Esophagus squamous epithelium (tissue), 5 donors: ENCODE data around the gene NFKBIE. TPM values are rescaled to one million over a fixed set of nuclear protein-coding genes. Genes with fewer than 3 reads are reported as not detected.

Experiments
- DNase-seq: peaks from one replicate; lab custom pipeline; 2025; lab: John Stamatoyannopoulos, UW
- H3K27ac ChIP-seq, 4 donors: fragments of 200-600 bp; sonication (generic); one replicate each; pipeline ENCODE4 v1.5.1; 2016 to 2019; ENCODE audit warnings: mild to moderate bottlenecking in 1 of 4
- H3K27me3 ChIP-seq, 4 donors: fragments of 200-600 bp; sonication (generic); 1 replicate in 3 of 4; 2 replicates in 1 of 4; pipeline versions ENCODE4 v1.5.1 to v1.6.0; 2017 to 2021; ENCODE audit warnings: antibody characterized with exemption in 1 of 4
- H3K36me3 ChIP-seq, 3 donors: fragments of 200-600 bp; sonication (generic); one replicate each; pipeline ENCODE4 v1.5.1; 2016 to 2019
- H3K4me1 ChIP-seq, 3 donors: fragments of 200-600 bp; sonication (generic); one replicate each; pipeline ENCODE4 v1.5.1; 2017 to 2019
- H3K4me3 ChIP-seq, 4 donors: fragments of 200-600 bp; sonication (generic); 1 replicate in 3 of 4; 2 replicates in 1 of 4; pipeline ENCODE4 v1.5.1; 2016 to 2019; ENCODE audit warnings: mild to moderate bottlenecking in 2 of 4, moderate library complexity in 1 of 4
- H3K9me3 ChIP-seq, 3 donors: fragments of 200-600 bp; sonication (generic); one replicate each; pipeline ENCODE4 v1.5.1; 2016 to 2019
- POLR2A ChIP-seq, 4 donors: fragments of 450-650 bp; IDR thresholded peaks; one replicate each; pipeline ENCODE4 v1.6.1; 2017; ENCODE audit warnings: antibody characterized with exemption in 4 of 4, mild to moderate bottlenecking in 4 of 4, moderate library complexity in 3 of 4
- WGBS, 2 donors: methylation state at CpG; one replicate each; pipeline ENCODE4 v1.1.5; 2018; 5-methylcytosine and 5-hydroxymethylcytosine counted together
- intact Hi-C: fragments of 100-400 bp; cut with DNase I; formaldehyde crosslinking; loops from one replicate; pipeline ENCODE4 v1.15.0; 2022
- total RNA-seq, 4 donors: library from RNA; depleted of rRNA; stranded (reverse); fragments of >200 nt; gene quantifications; one replicate each; pipeline ENCODE4 v1.1.0, GENCODE V29; 2016
- TF ChIP-seq, protein P1 (sequence below), 6 experiments: fragments of 450-650 bp in 4 of 6; fragments of 200-600 bp in 2 of 6; sonication (generic) in 2 of 6; IDR thresholded peaks; one replicate each; pipeline ENCODE4 v1.5.1; 2016 to 2019; ENCODE audit warnings: antibody characterized with exemption in 6 of 6, mild to moderate bottlenecking in 4 of 6, moderate library complexity in 4 of 6
- donor health status: DM: yes; HTN: yes; CAD: no.

The NFKBIE gene
- total RNA-seq, 4 donors from 2014 or later, result 8.6 to 11.2 (median 10.2) TPM

- WGBS, 2 donors, result no CpG with 5 or more reads among the region's 12 CpGs
- intact Hi-C loops, result loop anchor here (5.0 to 10.0 kb wide), 2 partner anchors 84 to 162 kb away; no protein-coding TSS in a partner anchor
- no peaks in the 10 kb centered on the region for H3K9me3 ChIP-seq
Measured at GRCh38 chr6:44256775-44257024, 8.7 kb downstream of the NFKBIE start.

DNA sequence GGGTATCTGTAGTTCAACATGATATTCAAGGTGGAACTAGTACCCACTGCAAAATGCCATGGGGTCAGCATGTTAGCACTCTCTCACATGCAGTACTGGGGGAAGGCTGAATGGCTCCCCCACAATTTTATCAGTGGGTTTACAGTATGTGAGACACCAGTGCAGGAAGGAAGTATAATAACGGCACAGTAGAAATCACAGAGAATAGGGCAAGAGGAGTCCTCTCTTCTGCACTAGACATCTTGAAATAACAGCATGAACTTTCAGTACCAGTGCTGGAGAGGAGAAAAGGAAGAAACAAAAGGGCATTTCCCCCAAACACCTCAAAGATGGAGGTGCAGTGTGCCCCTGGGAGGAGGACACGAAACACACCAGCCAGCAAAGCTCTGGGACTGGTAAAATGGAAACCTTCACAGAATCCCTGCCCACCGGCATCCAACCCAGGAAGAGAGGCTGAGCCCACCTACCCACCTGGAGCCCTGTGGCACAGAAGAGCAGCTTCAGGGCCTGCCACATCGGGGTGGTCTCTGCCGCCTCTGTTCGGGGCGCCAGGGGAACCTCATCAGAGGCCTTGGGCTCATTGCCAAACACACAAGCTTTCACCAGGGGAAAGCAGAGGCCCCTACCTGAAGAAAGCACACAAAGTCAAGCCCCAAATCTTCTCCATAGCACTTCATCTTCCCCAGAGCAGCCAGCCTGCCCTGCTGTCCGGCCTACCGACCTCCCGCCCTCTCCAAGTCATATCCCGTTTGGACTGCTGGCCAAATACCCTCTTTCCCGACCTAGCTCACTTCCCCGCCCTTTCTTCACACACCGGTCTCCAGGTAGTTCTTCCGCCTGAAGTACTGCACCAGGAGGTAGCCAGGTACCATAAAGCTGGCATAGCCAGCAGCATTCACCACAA is 9.2 kb downstream of the NFKBIE start:
- no peaks in the 10 kb centered on the region for H3K9me3 ChIP-seq
- TF ChIP-seq, protein P1, sequence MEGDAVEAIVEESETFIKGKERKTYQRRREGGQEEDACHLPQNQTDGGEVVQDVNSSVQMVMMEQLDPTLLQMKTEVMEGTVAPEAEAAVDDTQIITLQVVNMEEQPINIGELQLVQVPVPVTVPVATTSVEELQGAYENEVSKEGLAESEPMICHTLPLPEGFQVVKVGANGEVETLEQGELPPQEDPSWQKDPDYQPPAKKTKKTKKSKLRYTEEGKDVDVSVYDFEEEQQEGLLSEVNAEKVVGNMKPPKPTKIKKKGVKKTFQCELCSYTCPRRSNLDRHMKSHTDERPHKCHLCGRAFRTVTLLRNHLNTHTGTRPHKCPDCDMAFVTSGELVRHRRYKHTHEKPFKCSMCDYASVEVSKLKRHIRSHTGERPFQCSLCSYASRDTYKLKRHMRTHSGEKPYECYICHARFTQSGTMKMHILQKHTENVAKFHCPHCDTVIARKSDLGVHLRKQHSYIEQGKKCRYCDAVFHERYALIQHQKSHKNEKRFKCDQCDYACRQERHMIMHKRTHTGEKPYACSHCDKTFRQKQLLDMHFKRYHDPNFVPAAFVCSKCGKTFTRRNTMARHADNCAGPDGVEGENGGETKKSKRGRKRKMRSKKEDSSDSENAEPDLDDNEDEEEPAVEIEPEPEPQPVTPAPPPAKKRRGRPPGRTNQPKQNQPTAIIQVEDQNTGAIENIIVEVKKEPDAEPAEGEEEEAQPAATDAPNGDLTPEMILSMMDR (IDR thresholded peaks at IDR 0.05), result no peak
- no peak for TF ChIP-seq POLR2A (IDR thresholded peaks at IDR 0.05)
- intact Hi-C loops, result loop anchor here (5.0 to 10.0 kb wide), 2 partner anchors 84 to 161 kb away; no protein-coding TSS in a partner anchor
- H3K36me3 ChIP-seq, result peaks cover 29 to 73% (median 45%) of the 10 kb centered on the region in 3 donors
- WGBS, 2 donors, result 14 to 15% methylated on average over 8 to 12 of the region's 15 CpGs
- DNase-seq, result no peak
- H3K4me3 ChIP-seq, result peak overlapping the region; percentile 70 to 98 (median 90)
- H3K27me3 ChIP-seq, result no peaks in the 10 kb centered on the region
- H3K4me1 ChIP-seq, result peaks cover 14 to 66% (median 14%) of the 10 kb centered on the region in 3 donors
- H3K27ac ChIP-seq, result peak overlapping the region; percentile 84 to 94 (median 90)

More at GRCh38 chr6:44256775-44257024, 8.7 kb downstream of the NFKBIE start:
- H3K4me1 ChIP-seq, result peaks cover 14 to 62% (median 14%) of the 10 kb centered on the region in 3 donors
- H3K27ac ChIP-seq, result peak overlapping the region; percentile 84 to 94 (median 90)
- H3K36me3 ChIP-seq, result peaks cover 23 to 73% (median 39%) of the 10 kb centered on the region in 3 donors
- no peak for DNase-seq
- H3K27me3 ChIP-seq, result no peaks in the 10 kb centered on the region
- H3K4me3 ChIP-seq, result peak overlapping the region; percentile 70 to 98 (median 90)
- no peak for TF ChIP-seq POLR2A (IDR thresholded peaks at IDR 0.05)
- TF ChIP-seq, protein P1 (IDR thresholded peaks at IDR 0.05), result no peak

DNA sequence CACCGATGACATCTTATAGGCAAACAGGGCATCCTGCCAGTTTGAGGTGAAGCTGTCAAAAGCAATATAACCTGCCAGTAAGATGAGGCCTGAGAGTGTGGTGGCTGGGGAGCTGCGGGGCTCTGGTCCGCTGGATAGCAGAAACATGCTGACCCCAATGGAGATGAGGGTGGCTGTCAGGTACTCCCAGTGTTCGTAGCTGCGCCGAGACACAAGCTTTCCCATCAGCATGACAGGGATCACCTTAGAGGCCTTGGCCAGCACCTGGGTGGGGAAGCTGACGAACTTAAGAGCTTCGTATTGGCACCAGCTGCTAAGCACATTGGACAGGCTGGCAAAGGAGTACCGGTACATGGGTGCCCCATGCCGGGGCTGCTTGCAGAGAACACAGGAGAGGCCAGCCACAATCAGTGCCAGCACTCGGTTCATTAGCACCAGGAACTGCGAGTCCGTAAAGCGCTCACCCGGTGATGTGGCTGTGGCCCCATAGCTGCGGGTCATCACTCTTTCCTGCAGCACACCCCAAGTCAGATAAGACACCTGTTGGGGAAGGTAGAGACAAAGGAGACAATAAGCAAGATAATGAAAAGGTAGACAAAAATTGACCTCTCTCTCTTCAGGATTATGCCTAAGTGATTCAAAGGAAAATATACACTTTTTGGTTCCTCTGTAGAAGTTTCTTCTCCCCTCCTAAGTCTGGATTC is 10.1 kb downstream of the NFKBIE start:
- Histone ChIP-seq H3K27ac (no peak overlapping the region), H3K4me1 (peaks cover 14 to 75% (median 21%) of the 10 kb centered on the region in 3 donors), H3K36me3 (peaks cover 37 to 75% (median 54%) of the 10 kb centered on the region in 3 donors), H3K27me3 (no peaks in the 10 kb centered on the region), H3K4me3 (no peak overlapping the region), H3K9me3 (no peaks in the 10 kb centered on the region)
- no peak for DNase-seq
- 48 to 56% methylated on average over 8 to 16 of the region's 16 CpGs for WGBS, 2 donors
- TF ChIP-seq POLR2A (IDR thresholded peaks at IDR 0.05), result no peak
- TF ChIP-seq, protein P1 (IDR thresholded peaks at IDR 0.05), result no peak
- intact Hi-C loops, result loop anchor here (5.0 to 10.0 kb wide), 2 partner anchors 83 to 160 kb away; no protein-coding TSS in a partner anchor

DNA sequence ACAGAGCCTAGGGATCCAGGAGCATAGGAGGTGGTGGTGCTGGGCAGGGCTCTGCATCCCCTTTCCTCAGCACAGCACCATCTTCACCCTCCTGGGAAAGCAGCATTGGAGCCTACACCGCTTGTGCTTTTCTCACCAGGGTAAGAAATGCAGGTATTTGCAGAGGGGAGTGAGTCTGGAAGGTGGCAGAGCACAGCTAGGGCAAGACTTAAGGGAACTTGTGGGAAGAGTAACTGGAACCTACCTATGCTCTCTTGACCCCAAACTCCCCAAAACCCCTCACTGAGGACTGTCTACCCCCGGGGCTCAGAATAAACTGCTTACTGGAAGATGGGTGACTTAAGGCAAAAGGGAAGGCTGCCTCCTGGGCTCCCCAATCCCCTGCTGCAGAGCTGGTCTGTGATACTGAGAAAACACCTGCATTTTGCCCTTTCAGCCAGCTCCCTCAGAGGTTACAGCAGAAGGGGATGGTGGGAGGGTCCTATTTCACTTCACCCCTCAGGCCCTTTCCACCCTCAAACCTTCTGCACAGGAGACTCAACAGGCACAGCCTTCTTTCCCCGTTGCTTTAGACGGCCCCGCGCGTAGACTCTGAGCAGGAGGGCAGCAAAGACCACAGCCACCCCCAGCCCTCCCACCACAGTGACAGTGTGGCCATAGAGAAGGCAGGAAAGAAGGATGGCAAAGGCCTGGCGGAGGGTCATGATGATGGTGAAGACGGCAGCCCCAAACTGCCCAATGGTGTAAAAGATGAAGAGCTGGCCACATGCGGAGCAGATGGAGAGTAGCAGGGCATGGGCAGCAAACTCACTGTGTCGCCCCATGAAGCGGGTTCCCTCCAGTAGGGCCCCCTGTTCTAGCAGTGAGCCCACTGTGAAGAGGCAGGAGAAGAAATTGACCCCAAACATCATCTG is 10.9 kb downstream of the NFKBIE start:
- no peak for DNase-seq
- peaks cover 14 to 83% (median 26%) of the 10 kb centered on the region in 3 donors for H3K4me1 ChIP-seq
- H3K4me3 ChIP-seq, result no peak overlapping the region
- WGBS, 2 donors, result 77 to 86% methylated on average over 6 to 7 of the region's 12 CpGs
- H3K9me3 ChIP-seq, result no peaks in the 10 kb centered on the region
- TF ChIP-seq, protein P1 (IDR thresholded peaks at IDR 0.05), result no peak
- no peak for TF ChIP-seq POLR2A (IDR thresholded peaks at IDR 0.05)
- peaks cover 41 to 75% (median 58%) of the 10 kb centered on the region in 3 donors for H3K36me3 ChIP-seq
- intact Hi-C loops, result loop anchor here (5.0 to 10.0 kb wide), 2 partner anchors 82 to 160 kb away; no protein-coding TSS in a partner anchor
- H3K27me3 ChIP-seq, result no peaks in the 10 kb centered on the region
- no peak overlapping the region for H3K27ac ChIP-seq
